Measurements from ENCODE around the gene EIF3F.

DNA sequence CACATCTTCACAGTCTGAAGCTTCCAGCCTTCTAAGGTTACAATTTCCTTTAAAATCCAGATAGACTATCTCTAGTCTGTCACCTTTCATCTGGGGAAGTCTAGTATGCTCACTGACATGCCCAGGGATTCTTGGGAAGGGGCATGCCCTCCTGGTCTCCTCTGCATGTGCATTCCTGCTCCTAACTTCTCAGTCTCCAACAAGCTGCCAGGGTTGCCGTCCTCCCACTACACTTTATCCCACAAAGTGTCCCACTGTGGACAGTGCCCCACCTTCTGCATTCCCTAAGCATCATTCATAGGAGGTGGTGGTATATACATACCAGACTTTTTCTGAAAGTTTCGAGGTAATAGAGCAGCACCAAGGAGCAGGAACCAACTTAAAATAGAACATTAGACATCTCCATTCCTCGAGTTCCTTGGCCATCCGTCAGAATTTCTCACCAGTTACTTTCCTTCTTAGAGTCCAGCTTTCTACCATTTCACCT is 28.7 kb downstream of the EIF3F start:
- TF ChIP-seq, protein P1, sequence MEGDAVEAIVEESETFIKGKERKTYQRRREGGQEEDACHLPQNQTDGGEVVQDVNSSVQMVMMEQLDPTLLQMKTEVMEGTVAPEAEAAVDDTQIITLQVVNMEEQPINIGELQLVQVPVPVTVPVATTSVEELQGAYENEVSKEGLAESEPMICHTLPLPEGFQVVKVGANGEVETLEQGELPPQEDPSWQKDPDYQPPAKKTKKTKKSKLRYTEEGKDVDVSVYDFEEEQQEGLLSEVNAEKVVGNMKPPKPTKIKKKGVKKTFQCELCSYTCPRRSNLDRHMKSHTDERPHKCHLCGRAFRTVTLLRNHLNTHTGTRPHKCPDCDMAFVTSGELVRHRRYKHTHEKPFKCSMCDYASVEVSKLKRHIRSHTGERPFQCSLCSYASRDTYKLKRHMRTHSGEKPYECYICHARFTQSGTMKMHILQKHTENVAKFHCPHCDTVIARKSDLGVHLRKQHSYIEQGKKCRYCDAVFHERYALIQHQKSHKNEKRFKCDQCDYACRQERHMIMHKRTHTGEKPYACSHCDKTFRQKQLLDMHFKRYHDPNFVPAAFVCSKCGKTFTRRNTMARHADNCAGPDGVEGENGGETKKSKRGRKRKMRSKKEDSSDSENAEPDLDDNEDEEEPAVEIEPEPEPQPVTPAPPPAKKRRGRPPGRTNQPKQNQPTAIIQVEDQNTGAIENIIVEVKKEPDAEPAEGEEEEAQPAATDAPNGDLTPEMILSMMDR (IDR thresholded peaks at IDR 0.05; ENCODE audit: borderline replicate concordance, extremely low read depth, low read length, poor library complexity, severe bottlenecking), result no peak
- TF ChIP-seq EZH2 (IDR thresholded peaks at IDR 0.05; ENCODE audit: borderline replicate concordance, low read depth, low read length, severe bottlenecking), result no peak

Measured in DND-41 (cell line).